Measurements from ENCODE around the gene RAD51B.

Gene RAD51B

GRCh38 chr14:68140806-68141205 is 321.2 kb downstream of the RAD51B start:
- no peak for DNase-seq (ENCODE audit: low read depth in 3 of 3, low spot score in 1 of 3)

GRCh38 chr14:68141281-68142088 is 321.9 kb downstream of the RAD51B start:
- no peak for DNase-seq (ENCODE audit: low read depth in 3 of 3, low spot score in 1 of 3)

GRCh38 chr14:68143341-68143841 is 323.8 kb downstream of the RAD51B start:
- no peak for DNase-seq (ENCODE audit: low read depth in 3 of 3, low spot score in 1 of 3)

- DNase-seq (ENCODE audit: low read depth in 3 of 3, low spot score in 1 of 3): no peak
Measured at GRCh38 chr14:68144051-68144681, 324.6 kb downstream of the RAD51B start.

GRCh38 chr14:68145036-68145435 is 325.5 kb downstream of the RAD51B start:
- no peak for DNase-seq (ENCODE audit: low read depth in 3 of 3, low spot score in 1 of 3)

GRCh38 chr14:68145539-68145938 is 326.0 kb downstream of the RAD51B start:
- no peak for DNase-seq (ENCODE audit: low read depth in 3 of 3, low spot score in 1 of 3)

- DNase-seq (ENCODE audit: low read depth in 3 of 3, low spot score in 1 of 3): no peak
Measured at GRCh38 chr14:68146818-68147217, 327.2 kb downstream of the RAD51B start.

GRCh38 chr14:68147303-68147702 is 327.7 kb downstream of the RAD51B start:
- no peak for DNase-seq (ENCODE audit: low read depth in 3 of 3, low spot score in 1 of 3)

- no peak for DNase-seq (ENCODE audit: low read depth in 3 of 3, low spot score in 1 of 3)
Measured at GRCh38 chr14:68148276-68148675, 328.7 kb downstream of the RAD51B start.

GRCh38 chr14:68148763-68149162 is 329.2 kb downstream of the RAD51B start:
- DNase-seq (ENCODE audit: low read depth in 3 of 3, low spot score in 1 of 3): no peak

- DNase-seq (ENCODE audit: low read depth in 3 of 3, low spot score in 1 of 3): no peak
Measured at GRCh38 chr14:68153275-68153674, 333.7 kb downstream of the RAD51B start.

- DNase-seq (ENCODE audit: low read depth in 3 of 3, low spot score in 1 of 3): no peak
Measured at GRCh38 chr14:68154275-68154674, 334.7 kb downstream of the RAD51B start.

GRCh38 chr14:68157971-68158371 is 338.4 kb downstream of the RAD51B start:
- DNase-seq (ENCODE audit: low read depth in 3 of 3, low spot score in 1 of 3): no peak

GRCh38 chr14:68158640-68159039 is 339.1 kb downstream of the RAD51B start:
- DNase-seq (ENCODE audit: low read depth in 3 of 3, low spot score in 1 of 3): no peak

GRCh38 chr14:68159701-68160633 is 340.4 kb downstream of the RAD51B start:
- DNase-seq (ENCODE audit: low read depth in 3 of 3, low spot score in 1 of 3): no peak

GRCh38 chr14:68160779-68161546 is 341.4 kb downstream of the RAD51B start:
- DNase-seq (ENCODE audit: low read depth in 3 of 3, low spot score in 1 of 3): no peak

- no peak for DNase-seq (ENCODE audit: low read depth in 3 of 3, low spot score in 1 of 3)
Measured at GRCh38 chr14:68162887-68163286, 343.3 kb downstream of the RAD51B start.

GRCh38 chr14:68164711-68165113 is 345.1 kb downstream of the RAD51B start:
- no peak for DNase-seq (ENCODE audit: low read depth in 3 of 3, low spot score in 1 of 3)

- DNase-seq (ENCODE audit: low read depth in 3 of 3, low spot score in 1 of 3): no peak
Measured at GRCh38 chr14:68165274-68165843, 345.8 kb downstream of the RAD51B start.

- no peak for DNase-seq (ENCODE audit: low read depth in 3 of 3, low spot score in 1 of 3)
Measured at GRCh38 chr14:68166731-68167382, 347.3 kb downstream of the RAD51B start.

Measured in stimulated activated CD4-positive, alpha-beta T cell treated with anti-CD3 and anti-CD28 coated beads, TNF-alpha, amount 100 ng/mL, for 1 hour (primary cell).